SK-N-MC (cell line): ENCODE results near the gene DPP7.
A peak's percentile ranks its signal among the peaks of the same experiment; 100 is the strongest.
"Not testable (repeated sequence)": the region's sequence is repeated elsewhere in the genome, so short reads cannot be mapped to it uniquely, and the experiment has no call there.

Experiments used
- DNase-seq: peaks from one replicate; pipeline ENCODE4 v3.0.0-alpha.2; 2011; ENCODE audit warnings: low read depth, low spot score
- H3K27ac ChIP-seq: fragments of 200-600 bp; sonication (generic); 2 replicates; pipeline ENCODE4 v1.5.1; 2016; ENCODE audit warnings: mixed run types
- H3K36me3 ChIP-seq: fragments of 200-600 bp; sonication (generic); 2 replicates; pipeline ENCODE4 v1.6.1; 2017; ENCODE audit warnings: antibody characterized with exemption, low read length, mixed read lengths; ENCODE audit not compliant: insufficient read depth
- H3K4me3 ChIP-seq: fragments of 200-600 bp; sonication (generic); 2 replicates; pipeline ENCODE4 v1.5.1; 2016
- H3K9ac ChIP-seq: fragments of 200-600 bp; sonication (generic); 2 replicates; pipeline ENCODE4 v1.8.0; 2017; ENCODE audit warnings: mixed run types, mixed read lengths; ENCODE audit not compliant: insufficient read length
- H3K9me3 ChIP-seq: fragments of 200-600 bp; sonication (generic); 2 replicates; pipeline ENCODE4 v1.6.1; 2017; ENCODE audit warnings: low read depth, mild to moderate bottlenecking, antibody characterized with exemption, low read length, moderate library complexity, mixed read lengths
- EZH2 ChIP-seq: fragments of 200-600 bp; sonication (generic); IDR thresholded peaks from one replicate; pipeline ENCODE4 v1.6.1; 2017; ENCODE audit warnings: antibody characterized with exemption
- FOXP2 ChIP-seq: optimal IDR thresholded peaks from 2 replicates; pipeline ENCODE3; 2011; ENCODE audit warnings: mild to moderate bottlenecking, moderate library complexity; ENCODE audit not compliant: insufficient read depth; ENCODE audit errors: extremely low read length, control extremely low read depth
- POLR2AphosphoS5 ChIP-seq: IDR thresholded peaks from 2 replicates; pipeline ENCODE4 v1.6.1; 2012; ENCODE audit warnings: mild to moderate bottlenecking, low read depth, low read length, borderline replicate concordance

DPP7 gene

GRCh38 chr9:137126786-137127185, 12.3 kb upstream of the DPP7 start:
- DNase-seq, result no peak
- H3K4me3 ChIP-seq, result peak overlapping the region; percentile 80
- TF ChIP-seq FOXP2 (no peak), POLR2AphosphoS5 (no peak), EZH2 (no peak)
- H3K36me3 ChIP-seq, result no peaks in the 10 kb centered on the region
- peak overlapping the region; percentile 74; the same call in 1 of the 2 replicates for H3K27ac ChIP-seq
- H3K9me3 ChIP-seq, result no peaks in the 10 kb centered on the region
- peak overlapping the region; percentile 93 for H3K9ac ChIP-seq

GRCh38 chr9:137123952-137124462, 9.5 kb upstream of the DPP7 start:
- H3K36me3 ChIP-seq, DNase-seq, H3K27ac ChIP-seq, H3K9ac ChIP-seq, H3K9me3 ChIP-seq, H3K4me3 ChIP-seq: not testable (repeated sequence)

GRCh38 chr9:137123468-137123837, 8.9 kb upstream of the DPP7 start:
- no peak for TF ChIP-seq FOXP2
- no peak for TF ChIP-seq POLR2AphosphoS5
- TF ChIP-seq EZH2, result no peak
- H3K27ac ChIP-seq, result no peak overlapping the region
- H3K9ac ChIP-seq, result no peak overlapping the region
- H3K36me3 ChIP-seq, result no peaks in the 10 kb centered on the region
- no peaks in the 10 kb centered on the region for H3K9me3 ChIP-seq
- no peak for DNase-seq
- no peak overlapping the region for H3K4me3 ChIP-seq

- not testable (repeated sequence) for H3K4me3 ChIP-seq, H3K9me3 ChIP-seq, H3K9ac ChIP-seq, H3K36me3 ChIP-seq, DNase-seq
- H3K27ac ChIP-seq, result peak overlapping the region; percentile 2; the same call in 1 of the 2 replicates
These were observed 8.4 kb upstream of the DPP7 start for GRCh38 chr9:137122796-137123467.

GRCh38 chr9:137121927-137122795, 7.6 kb upstream of the DPP7 start:
- not testable (repeated sequence) for H3K36me3 ChIP-seq, H3K9me3 ChIP-seq, H3K4me3 ChIP-seq, H3K9ac ChIP-seq, DNase-seq
- H3K27ac ChIP-seq, result peak overlapping the region; percentile 2; the same call in 1 of the 2 replicates

- H3K36me3 ChIP-seq, H3K27ac ChIP-seq, H3K9me3 ChIP-seq, H3K9ac ChIP-seq, DNase-seq, H3K4me3 ChIP-seq: not testable (repeated sequence)
These were observed 3.6 kb upstream of the DPP7 start for GRCh38 chr9:137118092-137118603.

GRCh38 chr9:137117269-137117731, 2.8 kb upstream of the DPP7 start:
- no peak for DNase-seq
- Histone ChIP-seq H3K36me3 (peaks cover 6% of the 10 kb centered on the region; the same call in 1 of the 2 replicates), H3K9me3 (no peaks in the 10 kb centered on the region), H3K9ac (no peak overlapping the region), H3K27ac (no peak overlapping the region), H3K4me3 (no peak overlapping the region)
- TF ChIP-seq POLR2AphosphoS5 (no peak), FOXP2 (no peak), EZH2 (no peak)

GRCh38 chr9:137116728-137117127, 2.2 kb upstream of the DPP7 start:
- 0 out of 2 replicates have a peak overlapping the region, but pooled peaks have one; percentile 13 for H3K27ac ChIP-seq
- TF ChIP-seq POLR2AphosphoS5, result no peak
- TF ChIP-seq FOXP2, result no peak
- TF ChIP-seq EZH2, result no peak
- H3K9me3 ChIP-seq, result no peaks in the 10 kb centered on the region
- DNase-seq, result no peak
- no peak overlapping the region for H3K4me3 ChIP-seq
- peaks cover 9% of the 10 kb centered on the region; the same call in 1 of the 2 replicates for H3K36me3 ChIP-seq
- H3K9ac ChIP-seq, result no peak overlapping the region
